Activated CD4-positive, alpha-beta T cell treated with anti-CD3 and anti-CD28 coated beads for 24 hours (primary cell): Measurements from ENCODE around the gene SEC23A.

Experiments
- DNase-seq, 2 donors: peaks; one replicate each; pipeline ENCODE4 v3.0.0-alpha.2; 2020; ENCODE audit warnings: low read depth in 2 of 2

Gene SEC23A

GRCh38 chr14:38991299-38991698 lies 111.7 kb downstream of the SEC23A start:
- no peak for DNase-seq

GRCh38 chr14:38989922-38990546 lies 113.0 kb downstream of the SEC23A start:
- DNase-seq, result no peak

GRCh38 chr14:38987781-38988180 lies 115.3 kb downstream of the SEC23A start:
- no peak for DNase-seq

GRCh38 chr14:38982837-38983236 lies 120.2 kb downstream of the SEC23A start:
- DNase-seq, result no peak

GRCh38 chr14:38982278-38982677 lies 120.8 kb downstream of the SEC23A start:
- no peak for DNase-seq
